CD4-positive, alpha-beta T cell treated with Interferon gamma for 1 hour (primary cell): ENCODE measurements around the gene SPDYC.

Source experiments
- DNase-seq: peaks from one replicate; pipeline ENCODE4 v3.0.0-alpha.2; 2020

SPDYC gene

GRCh38 chr11:65170058-65170534 is at the start of gene SPDYC:
SPDYC (plus strand) TSS chr11:65170233; CDS start chr11:65171358, 1,125 bp downstream.
- DNase-seq: no peak

GRCh38 chr11:65120831-65121230 is 49.2 kb upstream of the SPDYC start:
- DNase-seq: no peak

- DNase-seq: peak; percentile 44
Observed at GRCh38 chr11:65121447-65121864, 48.6 kb upstream of the SPDYC start.

GRCh38 chr11:65121865-65122696 is 48.0 kb upstream of the SPDYC start, which contains the start of the genes FAU and MRPL49:
FAU (minus strand) TSS chr11:65122134; CDS start chr11:65121813, 321 bp downstream.
MRPL49 (plus strand) TSS chr11:65122321; CDS start chr11:65122347, 26 bp downstream.
- DNase-seq: peak; percentile 99

- DNase-seq: no peak
Observed at GRCh38 chr11:65124480-65125196, 45.4 kb upstream of the SPDYC start.

- no peak for DNase-seq
Observed at GRCh38 chr11:65125197-65126056, 44.6 kb upstream of the SPDYC start.

- DNase-seq: no peak
Observed at GRCh38 chr11:65126624-65127274, 43.3 kb upstream of the SPDYC start.

- no peak for DNase-seq
Observed at GRCh38 chr11:65127473-65128181, 42.4 kb upstream of the SPDYC start.

GRCh38 chr11:65128182-65129145 is 41.6 kb upstream of the SPDYC start:
- DNase-seq: no peak

GRCh38 chr11:65129649-65130441 is 40.2 kb upstream of the SPDYC start:
- peak; percentile 33 for DNase-seq

- no peak for DNase-seq
Observed at GRCh38 chr11:65130631-65131416, 39.2 kb upstream of the SPDYC start.

- DNase-seq: no peak
Observed at GRCh38 chr11:65131417-65131776, 38.6 kb upstream of the SPDYC start.

GRCh38 chr11:65131895-65132237 is 38.2 kb upstream of the SPDYC start:
- DNase-seq: no peak

- DNase-seq: peak; percentile 65
Observed at GRCh38 chr11:65132238-65132987, 37.6 kb upstream of the SPDYC start.

GRCh38 chr11:65132988-65133700 is 36.9 kb upstream of the SPDYC start:
- DNase-seq: peak; percentile 63

- DNase-seq: no peak
Observed at GRCh38 chr11:65133724-65134123, 36.3 kb upstream of the SPDYC start.

- DNase-seq: peak; percentile 89
Observed at GRCh38 chr11:65134240-65134951, 35.6 kb upstream of the SPDYC start, which contains the start of gene SYVN1. SYVN1 (minus strand) TSS chr11:65134519; CDS start chr11:65133601, 918 bp downstream.
